ENCODE results near the gene DNAH8.

The DNAH8 gene

GRCh38 chr6:38799529-38800184 lies 84.5 kb downstream of the DNAH8 start:
- no peak for DNase-seq

GRCh38 chr6:38801305-38801704 lies 86.2 kb downstream of the DNAH8 start:
- DNase-seq, result no peak

GRCh38 chr6:38802497-38802896 lies 87.4 kb downstream of the DNAH8 start:
- DNase-seq, result no peak

GRCh38 chr6:38803129-38803528 lies 88.0 kb downstream of the DNAH8 start:
- DNase-seq, result no peak

GRCh38 chr6:38804358-38804757 lies 89.2 kb downstream of the DNAH8 start:
- DNase-seq, result no peak

- no peak for DNase-seq
Measured at GRCh38 chr6:38805127-38805655, 90.1 kb downstream of the DNAH8 start.

- DNase-seq, result no peak
Measured at GRCh38 chr6:38805692-38806091, 90.6 kb downstream of the DNAH8 start.

- DNase-seq, result no peak
Measured at GRCh38 chr6:38806271-38806670, 91.2 kb downstream of the DNAH8 start.

- no peak for DNase-seq
Measured at GRCh38 chr6:38806833-38807232, 91.7 kb downstream of the DNAH8 start.

GRCh38 chr6:38808039-38808438 lies 92.9 kb downstream of the DNAH8 start:
- no peak for DNase-seq

GRCh38 chr6:38813041-38813823 lies 98.1 kb downstream of the DNAH8 start:
- no peak for DNase-seq

- DNase-seq, result no peak
Measured at GRCh38 chr6:38814761-38815160, 99.7 kb downstream of the DNAH8 start.

GRCh38 chr6:38815250-38815649 lies 100.1 kb downstream of the DNAH8 start:
- DNase-seq, result no peak

- no peak for DNase-seq
Measured at GRCh38 chr6:38818691-38819090, 103.6 kb downstream of the DNAH8 start.

- DNase-seq, result no peak
Measured at GRCh38 chr6:38822963-38823362, 107.9 kb downstream of the DNAH8 start.

GRCh38 chr6:38824243-38824894 lies 109.3 kb downstream of the DNAH8 start:
- no peak for DNase-seq

- no peak for DNase-seq
Measured at GRCh38 chr6:38827024-38827423, 111.9 kb downstream of the DNAH8 start.

GRCh38 chr6:38831865-38832264 lies 116.8 kb downstream of the DNAH8 start:
- DNase-seq, result no peak

GRCh38 chr6:38833320-38833719 lies 118.2 kb downstream of the DNAH8 start:
- DNase-seq, result no peak

GRCh38 chr6:38836585-38836984 lies 121.5 kb downstream of the DNAH8 start:
- DNase-seq, result no peak

- DNase-seq, result no peak
Measured at GRCh38 chr6:38837101-38837500, 122.0 kb downstream of the DNAH8 start.

GRCh38 chr6:38843798-38844197 lies 128.7 kb downstream of the DNAH8 start:
- DNase-seq, result no peak

- no peak for DNase-seq
Measured at GRCh38 chr6:38845931-38846330, 130.8 kb downstream of the DNAH8 start.

- no peak for DNase-seq
Measured at GRCh38 chr6:38846361-38846760, 131.2 kb downstream of the DNAH8 start.
